Activated naive CD4-positive, alpha-beta T cell treated with anti-CD3 and anti-CD28 coated beads, Interleukin-2, amount 10 ng/mL, durations not matched to agents 7 days and 5 days (primary cell): Measurements from ENCODE around the gene ZMYM4.

ENCODE experiments used
- CTCF ChIA-PET: fragments of 350-600 bp; sonication (Branson Sonifier 250); formaldehyde crosslinking; loops from one replicate; lab custom pipeline; 2021; ENCODE audit warnings: antibody characterized with exemption; lab: Charles Lee
- DNase-seq: peaks from one replicate; pipeline ENCODE4 v3.0.0-alpha.2; 2020
- H3K27ac Mint-ChIP-seq: one replicate; pipeline ENCODE4 v1.8.0; 2021; ENCODE audit warnings: mild to moderate bottlenecking, moderate library complexity, mixed read lengths
- H3K27me3 Mint-ChIP-seq: one replicate; pipeline ENCODE4 v1.8.0; 2021; ENCODE audit warnings: mild to moderate bottlenecking, mixed read lengths
- H3K36me3 Mint-ChIP-seq: one replicate; pipeline ENCODE4 v1.8.0; 2021; ENCODE audit warnings: mixed read lengths
- H3K4me1 Mint-ChIP-seq: one replicate; pipeline ENCODE4 v1.8.0; 2021; ENCODE audit warnings: mixed read lengths
- H3K4me3 Mint-ChIP-seq: one replicate; pipeline ENCODE4 v1.8.0; 2021; ENCODE audit warnings: mild to moderate bottlenecking, moderate library complexity, mixed read lengths
- H3K9me3 Mint-ChIP-seq: one replicate; pipeline ENCODE4 v1.8.0; 2021; ENCODE audit warnings: mixed read lengths

ZMYM4 gene

DNA sequence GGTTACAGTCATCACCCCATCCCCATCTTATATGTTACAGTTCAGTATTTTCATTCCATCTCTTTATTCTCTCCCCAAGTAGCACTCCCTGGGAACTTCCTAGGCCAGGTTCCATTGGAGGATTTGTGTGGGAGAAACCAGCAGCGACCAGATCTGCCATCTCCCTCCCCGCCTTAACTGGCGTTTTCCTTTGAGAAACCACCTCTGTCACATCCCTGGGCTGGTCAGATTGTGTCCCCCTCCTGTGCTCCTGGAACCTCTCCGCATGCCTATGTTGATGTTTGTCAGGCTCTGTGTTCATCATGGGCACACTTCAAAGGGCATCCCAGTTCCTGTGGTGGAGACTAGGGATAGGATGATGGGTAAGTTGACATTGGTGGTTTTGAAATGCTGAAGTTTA lies 162.3 kb downstream of the ZMYM4 start:
- H3K4me3 Mint-ChIP-seq = no peak overlapping the region
- peaks cover 24% of the 10 kb centered on the region for H3K36me3 Mint-ChIP-seq
- H3K27me3 Mint-ChIP-seq = no peaks in the 10 kb centered on the region
- CTCF ChIA-PET = interaction anchor here (1.6 kb wide), 1 partner anchor 20 kb away, joined by 5 read pairs; no protein-coding TSS in a partner anchor
- no peak for DNase-seq
- H3K9me3 Mint-ChIP-seq = no peaks in the 10 kb centered on the region
- peaks cover 13% of the 10 kb centered on the region for H3K4me1 Mint-ChIP-seq
- H3K27ac Mint-ChIP-seq = no peak overlapping the region

DNA sequence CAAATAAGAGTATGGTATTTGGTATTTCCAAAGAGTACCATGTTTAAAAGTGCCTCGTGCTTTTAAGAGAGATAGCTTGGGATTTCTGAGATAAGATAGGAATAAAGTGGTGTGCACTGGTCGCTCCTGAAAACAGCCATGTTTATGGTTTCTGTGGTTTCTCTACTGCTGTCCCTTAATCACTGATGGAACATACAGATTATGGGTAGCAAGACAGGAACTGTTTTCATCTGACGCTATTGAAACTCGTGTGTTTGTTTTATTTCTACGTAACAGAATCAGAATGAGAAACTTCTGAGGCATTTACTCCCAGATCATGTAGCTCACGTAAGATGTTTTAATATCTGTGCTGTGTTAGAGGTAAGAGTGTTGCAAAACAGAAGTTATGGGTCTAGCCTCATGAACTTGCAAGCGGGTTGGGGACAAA lies 162.7 kb downstream of the ZMYM4 start:
- DNase-seq = no peak
- no peaks in the 10 kb centered on the region for H3K27me3 Mint-ChIP-seq
- no peak overlapping the region for H3K4me3 Mint-ChIP-seq
- CTCF ChIA-PET = interaction anchor here (1.6 kb wide), 1 partner anchor 20 kb away, joined by 5 read pairs; no protein-coding TSS in a partner anchor
- H3K4me1 Mint-ChIP-seq = peaks cover 13% of the 10 kb centered on the region
- H3K36me3 Mint-ChIP-seq = peaks cover 24% of the 10 kb centered on the region
- peak overlapping the region; percentile 53 for H3K27ac Mint-ChIP-seq
- H3K9me3 Mint-ChIP-seq = no peaks in the 10 kb centered on the region

DNA sequence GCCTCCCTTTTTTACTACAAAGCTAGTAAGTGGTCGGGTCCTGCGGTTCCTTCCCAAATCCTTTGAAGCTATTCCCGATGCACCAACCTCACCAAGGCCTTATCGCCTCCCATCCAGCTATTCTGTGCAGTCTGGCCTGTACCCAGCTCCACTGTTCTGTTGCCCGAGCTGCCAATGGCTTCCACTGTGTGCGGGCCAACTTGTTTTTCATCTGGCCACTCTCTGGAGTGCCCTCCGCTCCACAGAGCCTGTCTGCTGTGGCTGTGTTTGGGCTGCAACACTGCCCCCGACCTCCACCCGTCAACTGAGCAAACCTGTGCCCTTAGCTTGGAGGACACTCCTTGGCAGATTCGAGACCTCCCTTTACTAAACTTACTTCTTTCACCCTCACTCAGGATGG lies 163.7 kb downstream of the ZMYM4 start:
- Mint-ChIP-seq H3K27me3 (no peaks in the 10 kb centered on the region), H3K36me3 (peaks cover 26% of the 10 kb centered on the region), H3K27ac (no peak overlapping the region), H3K4me3 (no peak overlapping the region), H3K4me1 (peaks cover 13% of the 10 kb centered on the region), H3K9me3 (no peaks in the 10 kb centered on the region)
- DNase-seq = no peak
- CTCF ChIA-PET = interaction anchor here (1.6 kb wide), 1 partner anchor 19 kb away, joined by 5 read pairs; no protein-coding TSS in a partner anchor

DNA sequence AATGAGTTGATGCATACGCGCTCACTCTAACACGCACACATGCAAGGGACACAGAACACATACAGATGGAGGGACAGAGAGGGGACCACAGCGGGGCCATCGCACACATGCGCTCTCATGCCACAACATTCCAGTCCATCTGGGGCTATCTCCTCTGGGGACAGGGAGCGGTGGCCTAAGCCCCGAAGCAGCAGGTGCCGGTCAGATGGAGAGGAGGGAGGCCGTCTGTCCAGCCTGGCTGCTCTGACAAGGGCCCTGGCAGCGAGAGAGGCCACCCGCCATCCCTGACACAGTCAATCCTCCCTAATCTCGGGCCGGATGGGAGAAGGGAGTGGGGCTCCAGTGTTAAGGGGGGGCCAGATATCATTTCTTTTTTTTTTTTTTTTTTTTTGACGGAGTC lies 165.2 kb downstream of the ZMYM4 start:
- no peak overlapping the region for H3K27ac Mint-ChIP-seq
- peaks cover 13% of the 10 kb centered on the region for H3K4me1 Mint-ChIP-seq
- CTCF ChIA-PET = interaction anchor here (0.7 kb wide), 1 partner anchor 540 kb away, joined by 3 read pairs; no protein-coding TSS in a partner anchor
- H3K27me3 Mint-ChIP-seq = no peaks in the 10 kb centered on the region
- DNase-seq = no peak
- H3K4me3 Mint-ChIP-seq = no peak overlapping the region
- no peaks in the 10 kb centered on the region for H3K9me3 Mint-ChIP-seq
- H3K36me3 Mint-ChIP-seq = peaks cover 26% of the 10 kb centered on the region

DNA sequence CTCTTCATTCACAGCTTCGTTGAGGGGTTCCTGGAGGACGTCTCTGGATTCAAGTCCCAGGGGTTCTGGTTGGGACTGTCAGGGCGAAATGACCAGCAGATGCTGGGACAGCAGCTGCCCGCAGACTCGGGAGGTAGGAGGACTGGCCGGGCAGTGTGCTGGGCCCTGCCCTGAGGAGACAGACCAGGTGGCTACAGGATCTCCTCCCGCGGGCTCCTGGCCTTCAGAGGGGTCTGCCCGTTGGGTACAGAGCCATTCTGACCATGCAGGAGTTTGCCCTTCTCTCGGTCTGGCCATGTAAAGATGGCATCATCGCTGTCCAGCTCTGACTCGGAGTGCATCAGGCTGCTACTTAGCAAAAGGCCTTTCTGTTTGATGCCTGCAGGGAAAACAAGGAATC lies 166.2 kb downstream of the ZMYM4 start:
- CTCF ChIA-PET = interaction anchor here (2.1 kb wide), 1 partner anchor 17 kb away, joined by 6 read pairs; no protein-coding TSS in a partner anchor
- DNase-seq = no peak
- H3K36me3 Mint-ChIP-seq = peaks cover 32% of the 10 kb centered on the region
- no peak overlapping the region for H3K4me3 Mint-ChIP-seq
- H3K27ac Mint-ChIP-seq = no peak overlapping the region
- no peaks in the 10 kb centered on the region for H3K9me3 Mint-ChIP-seq
- H3K27me3 Mint-ChIP-seq = no peaks in the 10 kb centered on the region
- H3K4me1 Mint-ChIP-seq = peaks cover 13% of the 10 kb centered on the region

DNA sequence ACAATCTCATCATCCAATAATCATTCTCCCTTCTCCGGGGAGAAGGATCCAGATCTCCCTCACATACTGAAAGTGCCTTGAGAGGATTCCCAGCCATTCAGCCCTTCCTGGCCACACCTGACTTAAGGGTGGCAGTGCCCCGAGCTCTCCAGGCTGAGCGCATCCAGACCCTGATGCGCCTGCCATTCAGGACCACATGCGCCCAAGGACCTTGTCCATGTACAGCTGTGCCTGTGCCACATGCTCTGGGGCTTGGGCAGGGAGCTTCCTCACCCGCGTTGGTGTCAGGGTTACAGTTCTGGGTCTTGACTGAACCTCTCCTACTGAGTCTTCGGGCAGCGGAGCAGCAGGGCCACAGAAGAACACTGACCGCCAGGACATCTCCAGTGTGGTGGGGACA lies 167.6 kb downstream of the ZMYM4 start:
- Mint-ChIP-seq H3K4me3 (no peak overlapping the region), H3K36me3 (peaks cover 25% of the 10 kb centered on the region)
- CTCF ChIA-PET = interaction anchor here (1.2 to 2.1 kb wide), 2 partner anchors 15 to 126 kb away, joined by 4 to 6 read pairs; no protein-coding TSS in a partner anchor

DNA sequence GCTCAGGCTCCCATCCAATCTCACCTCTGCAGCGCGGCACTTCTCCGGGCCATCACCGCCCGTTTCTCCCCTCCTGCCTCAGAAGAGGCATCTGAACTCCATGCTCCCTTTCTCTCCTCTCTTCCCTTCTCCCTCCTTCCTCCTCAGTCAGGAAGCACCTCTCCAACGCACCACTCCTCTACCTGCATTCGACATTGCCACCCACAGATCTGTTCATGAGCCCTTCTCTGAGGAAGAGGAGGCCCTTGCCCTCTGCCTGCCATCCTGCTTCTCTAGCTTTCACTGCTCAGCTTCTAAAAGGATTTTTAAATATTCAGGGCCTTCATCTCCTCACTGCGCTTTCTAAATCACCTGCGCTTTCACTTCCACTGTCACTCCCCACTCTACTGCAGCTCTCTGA lies 168.7 kb downstream of the ZMYM4 start:
- peaks cover 26% of the 10 kb centered on the region for H3K36me3 Mint-ChIP-seq
- no peak overlapping the region for H3K4me3 Mint-ChIP-seq
- no peak overlapping the region for H3K27ac Mint-ChIP-seq
- no peak for DNase-seq
- no peaks in the 10 kb centered on the region for H3K27me3 Mint-ChIP-seq
- no peaks in the 10 kb centered on the region for H3K9me3 Mint-ChIP-seq
- peaks cover 6% of the 10 kb centered on the region for H3K4me1 Mint-ChIP-seq
- CTCF ChIA-PET = interaction anchor here (6.4 kb wide), 1 partner anchor 14 kb away, joined by 29 read pairs; no protein-coding TSS in a partner anchor

More for the DNA sequence above, 167.6 kb downstream of the ZMYM4 start:
- Mint-ChIP-seq H3K27ac (no peak overlapping the region), H3K4me1 (peaks cover 12% of the 10 kb centered on the region), H3K9me3 (no peaks in the 10 kb centered on the region), H3K27me3 (no peaks in the 10 kb centered on the region)
- no peak for DNase-seq

DNA sequence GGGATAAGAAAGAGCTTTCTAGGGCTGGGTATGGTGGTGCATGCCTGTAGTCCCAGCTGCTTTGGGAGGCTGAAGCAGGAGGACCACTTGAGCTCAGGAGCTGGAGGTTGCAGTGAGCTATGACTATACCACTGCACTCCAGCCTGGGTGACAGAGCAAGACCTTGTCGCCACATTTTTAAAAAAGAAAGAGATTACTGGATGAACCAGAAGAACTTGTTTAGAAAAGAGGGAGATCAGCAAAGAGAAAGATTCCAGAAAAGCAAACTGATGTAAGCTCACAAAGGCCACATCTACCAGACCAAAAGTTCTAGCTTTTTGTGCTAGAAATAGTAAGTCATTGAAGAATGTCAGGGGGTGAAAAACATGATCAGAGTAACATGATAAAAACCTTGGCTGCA lies 171.1 kb downstream of the ZMYM4 start:
- CTCF ChIA-PET = interaction anchor here (0.7 to 6.4 kb wide), 3 partner anchors 12 to 129 kb away, joined by 3 to 29 read pairs (median 7); no protein-coding TSS in a partner anchor
- H3K27ac Mint-ChIP-seq = no peak overlapping the region
- no peak overlapping the region for H3K4me3 Mint-ChIP-seq
- peaks cover 3% of the 10 kb centered on the region for H3K4me1 Mint-ChIP-seq
- H3K9me3 Mint-ChIP-seq = no peaks in the 10 kb centered on the region
- no peak for DNase-seq
- peaks cover 24% of the 10 kb centered on the region for H3K36me3 Mint-ChIP-seq
- no peaks in the 10 kb centered on the region for H3K27me3 Mint-ChIP-seq

DNA sequence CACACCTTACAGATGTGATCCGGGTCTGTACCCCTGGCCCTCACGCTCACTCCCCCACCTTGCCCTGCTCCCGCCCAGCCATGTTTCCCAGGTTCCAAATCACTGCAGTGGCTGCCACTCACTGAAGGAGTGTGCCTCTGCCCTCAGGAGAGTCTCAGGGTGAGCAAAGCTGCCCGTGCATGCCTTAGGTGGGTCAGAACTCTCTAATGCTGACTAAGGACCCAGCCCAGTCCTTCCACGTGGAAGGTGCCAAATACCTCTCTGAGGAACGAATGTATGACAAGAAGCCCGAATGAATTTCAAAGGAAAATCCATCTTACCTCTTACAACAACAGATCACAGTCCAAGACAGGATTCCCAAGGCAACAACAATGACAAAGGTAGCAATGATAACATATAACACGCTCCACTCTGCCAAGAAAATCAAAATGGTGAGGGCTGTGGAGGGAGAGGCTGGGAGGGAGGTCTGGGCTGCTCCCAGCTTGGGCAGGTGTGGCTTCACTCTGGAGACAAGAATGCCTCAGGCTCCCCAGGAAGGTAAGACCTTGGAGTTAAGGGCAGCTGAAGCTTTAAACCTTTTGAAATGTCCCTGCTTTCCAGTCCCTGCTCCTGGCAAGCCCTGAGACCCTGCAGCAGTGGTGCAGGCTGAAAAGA lies 173.5 kb downstream of the ZMYM4 start:
- DNase-seq = no peak
- Mint-ChIP-seq H3K27ac (no peak overlapping the region), H3K27me3 (no peaks in the 10 kb centered on the region), H3K36me3 (peaks cover 17% of the 10 kb centered on the region), H3K4me1 (peaks cover 3% of the 10 kb centered on the region), H3K9me3 (no peaks in the 10 kb centered on the region), H3K4me3 (no peak overlapping the region)
- CTCF ChIA-PET = interaction anchor here (1.6 to 6.4 kb wide), 3 partner anchors 9 to 123 kb away, joined by 4 to 29 read pairs (median 4); no protein-coding TSS in a partner anchor

DNA sequence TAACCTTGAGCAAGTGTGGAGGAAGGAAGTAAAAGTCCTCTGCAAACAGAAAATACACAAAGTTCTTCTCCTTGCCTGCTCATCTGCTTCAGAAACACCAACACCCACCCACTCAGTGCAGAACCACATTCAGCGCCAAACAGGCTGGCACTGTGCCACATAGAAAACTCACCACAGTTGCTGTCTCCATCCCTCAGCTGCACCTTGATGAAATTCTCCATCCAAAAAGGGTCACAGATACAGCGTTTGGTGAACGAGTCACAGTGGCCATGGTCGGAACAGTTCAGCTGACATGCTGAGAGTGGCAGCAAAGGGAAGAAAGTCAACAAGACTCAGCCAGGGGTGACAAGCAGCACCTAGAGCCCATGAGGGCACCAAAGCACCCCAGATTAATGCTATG lies 174.2 kb downstream of the ZMYM4 start:
- Mint-ChIP-seq H3K4me1 (peaks cover 3% of the 10 kb centered on the region), H3K9me3 (no peaks in the 10 kb centered on the region), H3K27ac (peak overlapping the region; percentile 26), H3K27me3 (no peaks in the 10 kb centered on the region), H3K36me3 (peaks cover 22% of the 10 kb centered on the region), H3K4me3 (no peak overlapping the region)
- no peak for DNase-seq
- CTCF ChIA-PET = interaction anchor here (1.6 to 6.4 kb wide), 2 partner anchors 9 to 122 kb away, joined by 4 to 29 read pairs; no protein-coding TSS in a partner anchor

DNA sequence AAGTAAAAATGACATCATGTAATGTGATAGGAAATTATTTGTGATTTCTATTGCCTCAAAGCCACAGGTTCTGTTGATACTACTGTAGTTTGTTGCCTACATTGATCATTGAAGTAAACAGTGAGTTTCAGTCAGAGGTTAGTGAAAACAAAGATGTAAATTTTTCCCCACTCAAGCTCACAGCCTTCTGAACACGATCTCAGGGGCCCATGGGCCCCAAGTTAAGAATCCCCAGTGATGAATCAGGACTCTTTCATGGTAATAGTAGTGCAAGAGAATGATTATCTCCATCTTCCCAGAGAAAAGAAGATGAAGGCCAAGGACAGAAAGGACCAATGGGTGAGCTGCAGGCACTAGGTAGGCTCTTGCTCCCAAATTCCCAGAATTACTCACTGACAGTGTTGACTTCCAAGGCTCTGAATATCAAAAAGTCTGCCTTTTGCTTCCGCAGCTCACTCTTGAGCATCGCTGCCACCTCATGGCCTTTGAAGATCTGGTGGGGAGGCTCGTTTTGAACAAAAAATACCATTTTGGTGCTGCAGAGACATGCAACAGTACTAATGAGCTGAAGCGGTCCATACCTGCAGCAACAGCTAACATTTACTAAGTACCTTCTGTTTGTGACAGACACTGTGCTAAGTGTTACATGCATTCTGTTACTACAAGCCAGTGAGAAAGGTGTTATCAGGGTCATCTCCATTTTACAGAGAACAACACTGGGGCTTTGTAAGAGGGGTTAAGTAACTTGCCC lies 175.4 kb downstream of the ZMYM4 start:
- Mint-ChIP-seq H3K27me3 (no peaks in the 10 kb centered on the region), H3K27ac (no peak overlapping the region), H3K9me3 (no peaks in the 10 kb centered on the region), H3K4me3 (no peak overlapping the region), H3K4me1 (peaks cover 3% of the 10 kb centered on the region), H3K36me3 (peaks cover 30% of the 10 kb centered on the region)
- no peak for DNase-seq
- CTCF ChIA-PET = interaction anchor here (0.7 to 2.4 kb wide), 3 partner anchors 8 to 242 kb away, joined by 4 to 8 read pairs (median 7); no protein-coding TSS in a partner anchor

DNA sequence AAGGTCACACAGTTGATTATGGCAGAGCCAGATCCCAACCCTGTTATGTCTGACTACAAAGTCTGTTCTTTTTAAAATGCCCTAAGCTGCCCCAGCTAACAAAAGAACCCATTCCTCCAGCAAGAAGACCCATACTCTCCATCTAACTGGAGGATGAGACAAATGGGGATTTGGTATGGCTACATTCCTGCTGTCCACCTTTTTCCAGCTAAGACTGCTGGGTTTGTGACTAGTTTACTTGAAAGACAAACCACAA lies 175.9 kb downstream of the ZMYM4 start:
- peaks cover 28% of the 10 kb centered on the region for H3K36me3 Mint-ChIP-seq
- no peak overlapping the region for H3K27ac Mint-ChIP-seq

DNA sequence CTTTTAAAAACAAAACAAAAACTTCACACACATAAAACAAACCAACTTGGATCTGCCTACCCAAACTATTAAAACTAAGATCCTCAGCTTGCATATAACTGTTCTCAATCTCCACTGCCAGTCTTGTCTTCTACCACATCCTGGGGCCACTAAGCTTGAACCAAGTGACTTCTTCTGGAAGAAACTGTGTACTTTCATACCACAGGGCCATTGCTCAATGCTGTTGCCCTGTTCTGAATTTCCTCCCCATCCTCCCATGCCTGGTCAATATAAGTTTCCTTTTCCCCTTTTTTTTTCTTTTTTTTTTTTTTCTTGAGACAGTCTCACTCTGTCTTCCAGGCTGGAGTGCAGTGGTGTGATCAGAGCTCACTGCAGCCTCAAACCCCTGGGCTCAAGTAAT lies 178.8 kb downstream of the ZMYM4 start:
- Mint-ChIP-seq H3K4me3 (no peak overlapping the region), H3K36me3 (peaks cover 24% of the 10 kb centered on the region), H3K9me3 (no peaks in the 10 kb centered on the region), H3K4me1 (peaks cover 17% of the 10 kb centered on the region), H3K27me3 (no peaks in the 10 kb centered on the region), H3K27ac (no peak overlapping the region)
- CTCF ChIA-PET = interaction anchor here (10.8 kb wide), 1 partner anchor 119 kb away, joined by 171 read pairs; no protein-coding TSS in a partner anchor
- no peak for DNase-seq

More for the DNA sequence above, 175.9 kb downstream of the ZMYM4 start:
- Mint-ChIP-seq H3K27me3 (no peaks in the 10 kb centered on the region), H3K9me3 (no peaks in the 10 kb centered on the region), H3K4me3 (no peak overlapping the region), H3K4me1 (peaks cover 3% of the 10 kb centered on the region)
- no peak for DNase-seq
- CTCF ChIA-PET = interaction anchor here (2.1 to 2.4 kb wide), 2 partner anchors 120 to 242 kb away, joined by 7 to 8 read pairs; no protein-coding TSS in a partner anchor

DNA sequence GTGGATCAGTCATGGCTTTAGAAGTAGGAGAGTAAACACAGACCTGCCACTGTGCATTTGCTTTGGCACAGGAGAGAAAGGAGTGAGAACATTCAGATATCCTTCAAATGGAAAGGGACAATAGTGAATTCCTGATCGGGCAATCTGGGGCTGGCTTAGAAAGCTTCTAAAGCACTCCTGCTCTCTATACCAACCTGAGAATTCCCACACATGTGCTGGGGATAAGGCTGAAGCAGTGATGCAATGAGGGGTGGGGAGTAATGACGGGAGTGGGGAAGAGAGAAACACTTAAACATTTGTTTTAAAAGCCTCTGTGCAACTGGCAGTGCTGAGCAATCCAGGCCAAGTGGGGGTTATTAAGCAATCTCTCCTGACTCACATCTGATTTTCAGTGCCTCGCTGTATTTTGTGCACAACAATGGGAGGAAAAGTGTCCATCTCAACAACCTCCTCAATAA lies 179.9 kb downstream of the ZMYM4 start:
- Mint-ChIP-seq H3K27ac (no peak overlapping the region), H3K9me3 (no peaks in the 10 kb centered on the region), H3K36me3 (peaks cover 26% of the 10 kb centered on the region), H3K27me3 (no peaks in the 10 kb centered on the region), H3K4me3 (no peak overlapping the region), H3K4me1 (peaks cover 23% of the 10 kb centered on the region)
- DNase-seq = no peak
- CTCF ChIA-PET = interaction anchor here (0.8 to 10.8 kb wide), 5 partner anchors 78 to 118 kb away, joined by 3 to 171 read pairs (median 57); partner anchors contain the start of genes KIAA0319L and NCDN
